HEK293T (cell line): ENCODE data around the gene KAT2A.

Source experiments
- ARNT ChIP-seq: fragments of 450-650 bp; IDR thresholded peaks from 2 replicates; pipeline ENCODE4 v1.6.1; 2017; ENCODE audit warnings: mild to moderate bottlenecking
- BHLHE40 ChIP-seq: fragments of 450-650 bp; IDR thresholded peaks from 2 replicates; pipeline ENCODE4 v1.6.1; 2016; ENCODE audit warnings: mild to moderate bottlenecking, moderate library complexity, borderline replicate concordance
- CTBP1 ChIP-seq: fragments of 450-650 bp; IDR thresholded peaks from 2 replicates; pipeline ENCODE4 v1.6.1; 2016; ENCODE audit warnings: borderline replicate concordance
- ELF4 ChIP-seq: fragments of 450-650 bp; IDR thresholded peaks from 2 replicates; pipeline ENCODE4 v1.6.1; 2017; ENCODE audit warnings: antibody characterized with exemption
- FOXK2 ChIP-seq: fragments of 450-650 bp; IDR thresholded peaks from 2 replicates; pipeline ENCODE4 v1.6.1; 2016; ENCODE audit warnings: mild to moderate bottlenecking
- FOXM1 ChIP-seq: fragments of 450-650 bp; IDR thresholded peaks from 2 replicates; pipeline ENCODE4 v1.6.1; 2017; ENCODE audit warnings: mild to moderate bottlenecking, borderline replicate concordance
- L3MBTL2 ChIP-seq: fragments of 450-650 bp; conservative IDR thresholded peaks from 2 replicates; pipeline ENCODE4 v1.6.1; 2016; ENCODE audit warnings: mild to moderate bottlenecking
- NFRKB ChIP-seq: fragments of 450-650 bp; IDR thresholded peaks from 2 replicates; pipeline ENCODE4 v1.6.1; 2016; ENCODE audit warnings: mild to moderate bottlenecking, moderate library complexity
- PKNOX1 ChIP-seq: fragments of 450-650 bp; IDR thresholded peaks from 2 replicates; pipeline ENCODE4 v1.6.1; 2016
- SP1 ChIP-seq: fragments of 450-650 bp; IDR thresholded peaks from 2 replicates; pipeline ENCODE4 v1.6.1; 2017
- SUZ12 ChIP-seq: fragments of 450-650 bp; IDR thresholded peaks from 2 replicates; pipeline ENCODE4 v1.6.1; 2016; ENCODE audit warnings: mild to moderate bottlenecking
- TARDBP ChIP-seq: fragments of 450-650 bp; IDR thresholded peaks from 2 replicates; pipeline ENCODE4 v1.6.1; 2016
- ZNF384 ChIP-seq: fragments of 450-650 bp; IDR thresholded peaks from 2 replicates; pipeline ENCODE4 v1.6.1; 2016

DNA sequence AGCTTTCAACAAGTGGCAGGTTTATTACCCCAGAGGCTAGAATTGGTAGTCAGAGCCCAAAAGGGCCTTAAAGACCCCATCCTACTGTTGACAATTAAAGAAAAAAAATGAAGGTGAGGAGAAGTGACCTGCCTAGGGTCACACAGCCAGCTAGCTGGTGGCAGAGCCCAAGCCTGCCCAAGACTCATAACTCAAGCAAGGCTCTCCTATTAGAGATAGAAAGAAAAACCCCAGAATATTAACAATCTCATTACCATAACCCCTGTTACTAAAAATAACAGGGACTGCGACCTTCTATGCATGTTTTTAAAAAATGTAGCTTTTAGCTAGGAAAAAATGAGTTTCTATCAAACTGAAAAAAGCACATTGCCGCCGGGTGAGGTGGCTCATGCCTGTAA is 15.5 kb upstream of the KAT2A start:
- no peak for TF ChIP-seq FOXM1
- TF ChIP-seq ZNF384, result no peak
- TF ChIP-seq ELF4, result no peak
- no peak for TF ChIP-seq CTBP1
- no peak for TF ChIP-seq BHLHE40
- TF ChIP-seq PKNOX1, result no peak
- TF ChIP-seq ARNT, result no peak
- no peak for TF ChIP-seq L3MBTL2
- TF ChIP-seq SUZ12, result no peak
- no peak for TF ChIP-seq TARDBP
- TF ChIP-seq NFRKB, result no peak
- no peak for TF ChIP-seq FOXK2
- no peak for TF ChIP-seq SP1
